Activated naive CD8-positive, alpha-beta T cell treated with anti-CD3 and anti-CD28 coated beads, Interleukin-2, amount 50 U/mL, for 24 hours (primary cell): ENCODE data around the gene SPDEF.

Source experiments
- ATAC-seq: fragments of 150-1000 bp; cut with Tn5 transposase; one replicate; pipeline ENCODE4 v1.10.0; 2021
- DNase-seq: peaks from one replicate; pipeline ENCODE4 v3.0.0; 2021
- H3K27ac Mint-ChIP-seq: one replicate; pipeline ENCODE4 v1.8.0; 2021; ENCODE audit warnings: mild to moderate bottlenecking, mixed read lengths
- H3K27me3 Mint-ChIP-seq: one replicate; pipeline ENCODE4 v1.8.0; 2021; ENCODE audit warnings: mixed read lengths
- H3K36me3 Mint-ChIP-seq: one replicate; pipeline ENCODE4 v1.8.0; 2021; ENCODE audit warnings: low read depth, mixed read lengths
- H3K4me1 Mint-ChIP-seq: one replicate; pipeline ENCODE4 v1.8.0; 2021; ENCODE audit warnings: mixed read lengths
- H3K4me3 Mint-ChIP-seq: one replicate; pipeline ENCODE4 v1.8.0; 2021; ENCODE audit warnings: mild to moderate bottlenecking, moderate library complexity, mixed read lengths
- H3K9me3 Mint-ChIP-seq: one replicate; pipeline ENCODE4 v1.8.0; 2021; ENCODE audit warnings: mixed read lengths

SPDEF gene

GRCh38 chr6:34549026-34549803 is 6.9 kb downstream of the SPDEF start:
- DNase-seq (no peak), ATAC-seq (no peak)
- no peak overlapping the region for H3K4me3 Mint-ChIP-seq
- H3K4me1 Mint-ChIP-seq, result peaks cover 1% of the 10 kb centered on the region
- no peaks in the 10 kb centered on the region for H3K36me3 Mint-ChIP-seq
- no peaks in the 10 kb centered on the region for H3K27me3 Mint-ChIP-seq
- H3K27ac Mint-ChIP-seq, result no peak overlapping the region
- H3K9me3 Mint-ChIP-seq, result no peaks in the 10 kb centered on the region

- no peak overlapping the region for H3K27ac Mint-ChIP-seq
- H3K4me3 Mint-ChIP-seq, result no peak overlapping the region
- H3K27me3 Mint-ChIP-seq, result no peaks in the 10 kb centered on the region
- no peaks in the 10 kb centered on the region for H3K4me1 Mint-ChIP-seq
- H3K36me3 Mint-ChIP-seq, result no peaks in the 10 kb centered on the region
- DNase-seq, result no peak
- no peak for ATAC-seq
- H3K9me3 Mint-ChIP-seq, result no peaks in the 10 kb centered on the region
These were observed 8.2 kb downstream of the SPDEF start for GRCh38 chr6:34547701-34548644.

DNA sequence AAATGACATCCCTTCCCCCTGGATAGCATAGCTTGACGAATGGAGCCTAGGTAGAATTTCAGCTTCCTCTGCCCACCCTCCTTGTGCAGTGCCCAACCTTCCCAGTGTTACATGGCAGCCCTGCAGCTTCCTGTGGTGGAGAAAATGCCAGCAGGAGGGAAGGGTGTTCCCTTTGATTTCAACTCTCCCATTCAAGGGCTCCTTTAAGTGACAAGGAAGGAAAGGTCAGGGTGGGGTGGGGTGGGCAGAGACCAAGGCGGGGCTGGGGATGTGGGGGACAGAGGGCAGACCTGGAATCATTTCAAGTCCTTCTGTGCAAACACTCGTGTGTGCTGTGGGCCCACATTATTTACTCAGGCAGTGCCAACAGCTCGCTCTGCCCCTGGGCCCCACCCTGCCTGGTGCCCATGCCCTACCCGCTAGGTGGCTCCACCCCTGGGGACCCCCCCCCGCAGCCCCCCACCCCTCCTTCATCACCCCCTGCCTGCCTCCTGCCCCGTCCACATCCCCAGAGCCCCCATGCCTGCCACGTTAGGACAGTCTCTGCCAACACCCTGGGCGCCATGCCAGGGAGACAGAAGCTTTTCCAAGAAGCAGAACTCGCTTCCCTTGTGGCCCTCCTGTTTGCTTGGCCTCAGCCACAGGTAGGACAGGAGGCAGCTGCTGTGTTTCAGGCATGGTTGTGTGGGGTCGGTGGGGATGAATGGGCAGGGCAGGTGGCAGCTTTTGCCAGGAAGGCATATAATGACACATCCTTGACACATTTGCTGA is 9.4 kb downstream of the SPDEF start:
- DNase-seq (no peak), ATAC-seq (no peak)
- Mint-ChIP-seq H3K4me3 (no peak overlapping the region), H3K27ac (no peak overlapping the region), H3K27me3 (no peaks in the 10 kb centered on the region), H3K9me3 (no peaks in the 10 kb centered on the region), H3K4me1 (no peaks in the 10 kb centered on the region), H3K36me3 (no peaks in the 10 kb centered on the region)

DNA sequence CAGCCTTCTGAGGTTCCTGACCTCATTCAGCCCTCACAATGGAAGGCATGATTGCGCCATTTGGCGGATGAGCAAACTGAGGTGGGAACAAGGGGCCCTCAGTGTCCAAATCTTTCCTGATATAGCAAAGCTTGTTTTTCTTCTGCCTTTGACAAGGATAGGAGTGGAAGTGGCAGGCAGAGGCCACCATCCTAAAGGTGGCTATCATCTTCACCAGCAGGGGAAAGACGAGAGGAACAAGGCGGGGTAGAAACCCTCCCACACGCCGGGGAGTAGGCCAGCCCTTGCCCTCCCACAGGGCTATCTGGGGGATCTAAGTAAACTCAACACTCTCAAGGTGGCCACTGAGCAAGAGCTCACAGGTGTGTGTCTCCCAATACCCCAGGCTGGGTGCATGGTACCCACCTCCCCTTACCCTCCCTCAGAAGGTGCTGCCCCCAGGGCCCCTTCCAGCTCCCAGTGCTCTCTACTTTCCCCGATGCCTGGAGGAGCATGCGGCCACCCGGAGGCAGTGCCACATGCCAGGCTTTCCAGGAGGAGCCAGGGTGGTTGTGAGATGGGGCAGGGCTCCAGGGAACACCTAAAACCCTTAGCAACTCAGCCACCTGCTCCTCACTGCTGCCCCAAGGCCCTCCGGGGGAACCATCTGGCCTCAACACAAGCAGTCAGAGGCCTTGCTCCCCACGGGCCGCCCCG is 11.2 kb downstream of the SPDEF start:
- ATAC-seq (no peak), DNase-seq (no peak)
- Mint-ChIP-seq H3K27ac (no peak overlapping the region), H3K9me3 (no peaks in the 10 kb centered on the region), H3K4me1 (no peaks in the 10 kb centered on the region), H3K4me3 (no peak overlapping the region), H3K36me3 (no peaks in the 10 kb centered on the region), H3K27me3 (no peaks in the 10 kb centered on the region)

DNA sequence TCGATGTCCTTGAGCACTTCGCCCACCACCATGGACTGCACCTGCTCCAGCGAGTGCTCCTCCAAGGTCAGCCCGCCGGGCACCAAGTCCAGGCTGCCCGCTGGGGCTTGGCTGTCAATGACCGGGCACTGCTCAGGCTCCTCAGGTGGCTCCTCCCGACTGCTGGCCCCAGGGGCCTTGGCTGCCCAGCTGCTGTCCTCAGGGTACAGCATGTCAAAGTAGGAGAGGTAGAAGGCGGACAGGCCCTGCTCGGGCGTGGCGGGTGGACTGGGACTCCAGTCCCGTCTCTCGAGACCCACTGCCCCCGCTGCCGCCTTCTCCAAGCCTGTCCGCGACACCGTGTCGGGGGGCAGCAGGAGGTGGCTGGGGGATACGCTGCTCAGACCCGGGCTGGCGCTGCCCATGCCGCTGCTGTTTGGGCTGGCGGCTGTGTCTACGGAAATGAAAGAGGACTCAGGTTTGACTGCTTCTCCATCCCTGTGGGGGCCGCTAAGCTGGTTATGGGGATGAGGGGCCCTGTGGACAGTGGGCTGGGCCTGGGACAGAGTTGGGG is 12.0 kb downstream of the SPDEF start:
- no peak for DNase-seq
- Mint-ChIP-seq H3K27me3 (no peaks in the 10 kb centered on the region), H3K36me3 (no peaks in the 10 kb centered on the region), H3K27ac (no peak overlapping the region), H3K4me1 (no peaks in the 10 kb centered on the region), H3K9me3 (no peaks in the 10 kb centered on the region), H3K4me3 (no peak overlapping the region)
- ATAC-seq, result no peak

DNA sequence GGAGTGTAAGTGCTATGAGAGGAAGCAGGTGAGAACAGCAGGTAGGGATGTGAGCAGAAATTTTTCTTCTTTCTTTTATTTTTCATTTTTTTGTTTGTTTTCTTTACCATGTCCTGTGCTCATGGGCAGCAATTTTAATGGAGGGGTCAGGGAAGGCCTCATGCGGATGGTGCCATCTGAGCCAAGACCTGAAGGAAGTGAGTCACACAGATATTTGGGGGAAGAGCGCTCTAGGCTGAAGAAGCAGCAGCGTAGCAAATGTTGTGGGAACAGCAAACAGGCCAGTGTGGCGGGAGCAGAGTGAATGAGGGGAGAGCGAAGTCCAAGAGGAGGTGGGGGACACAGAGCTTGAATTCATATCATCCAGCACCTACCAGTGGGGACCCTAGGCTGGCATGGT is 12.7 kb downstream of the SPDEF start:
- Mint-ChIP-seq H3K4me1 (no peaks in the 10 kb centered on the region), H3K9me3 (no peaks in the 10 kb centered on the region), H3K27me3 (no peaks in the 10 kb centered on the region), H3K27ac (no peak overlapping the region), H3K4me3 (no peak overlapping the region), H3K36me3 (no peaks in the 10 kb centered on the region)
- DNase-seq (no peak), ATAC-seq (no peak)

- H3K36me3 Mint-ChIP-seq, result no peaks in the 10 kb centered on the region
- no peaks in the 10 kb centered on the region for H3K4me1 Mint-ChIP-seq
- no peak overlapping the region for H3K27ac Mint-ChIP-seq
These were observed 15.3 kb downstream of the SPDEF start for GRCh38 chr6:34540841-34541240.

DNA sequence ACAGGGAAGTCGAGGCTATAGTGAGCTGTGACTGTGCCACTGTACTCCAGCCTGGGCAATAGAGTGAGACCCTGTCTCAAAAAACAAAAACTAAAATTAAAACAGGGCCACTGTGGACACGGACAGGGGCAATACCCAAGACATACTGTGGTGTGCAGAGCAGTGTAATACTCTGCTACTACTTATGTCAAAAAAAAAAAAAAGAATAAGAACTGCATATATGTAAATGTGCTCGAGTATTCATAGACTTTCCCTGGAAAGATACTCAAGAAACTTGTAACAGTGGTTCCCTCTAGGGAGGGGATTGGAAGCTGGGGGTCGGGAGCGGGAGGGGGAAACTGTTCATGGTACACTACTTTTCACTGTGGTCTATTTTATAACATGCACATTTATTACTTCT is 15.9 kb downstream of the SPDEF start:
- ATAC-seq (no peak), DNase-seq (no peak)
- H3K36me3 Mint-ChIP-seq, result no peaks in the 10 kb centered on the region
- H3K27ac Mint-ChIP-seq, result no peak overlapping the region
- H3K4me1 Mint-ChIP-seq, result no peaks in the 10 kb centered on the region
- no peak overlapping the region for H3K4me3 Mint-ChIP-seq
- H3K9me3 Mint-ChIP-seq, result no peaks in the 10 kb centered on the region
- H3K27me3 Mint-ChIP-seq, result no peaks in the 10 kb centered on the region

More at GRCh38 chr6:34540841-34541240, 15.3 kb downstream of the SPDEF start:
- no peak for DNase-seq
- Mint-ChIP-seq H3K4me3 (no peak overlapping the region), H3K9me3 (no peaks in the 10 kb centered on the region), H3K27me3 (no peaks in the 10 kb centered on the region)
- ATAC-seq, result no peak

DNA sequence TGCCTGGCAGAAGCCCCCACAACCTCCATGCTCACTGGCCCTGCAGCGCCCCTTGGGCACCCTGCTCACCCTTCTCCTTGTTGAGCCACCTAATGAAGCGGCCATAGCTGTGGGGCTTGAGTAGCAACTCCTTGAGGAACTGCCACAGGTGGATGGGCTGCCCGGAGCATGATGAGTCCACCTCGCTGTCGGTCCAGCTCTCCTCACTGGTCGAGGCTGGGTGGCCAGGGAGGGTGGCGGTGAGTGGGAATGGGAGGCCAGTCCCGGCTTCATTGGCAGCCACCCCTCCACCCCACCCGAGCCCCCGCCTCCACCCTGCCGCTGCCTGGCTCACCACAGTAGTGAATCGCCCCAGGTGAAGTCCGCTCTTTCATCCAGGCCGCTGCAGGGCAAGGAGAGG is 16.9 kb downstream of the SPDEF start:
- Mint-ChIP-seq H3K4me1 (no peaks in the 10 kb centered on the region), H3K9me3 (no peaks in the 10 kb centered on the region)

GRCh38 chr6:34538581-34538980 is 17.5 kb downstream of the SPDEF start:
- Mint-ChIP-seq H3K9me3 (no peaks in the 10 kb centered on the region), H3K36me3 (no peaks in the 10 kb centered on the region), H3K4me1 (no peaks in the 10 kb centered on the region), H3K4me3 (no peak overlapping the region), H3K27me3 (no peaks in the 10 kb centered on the region), H3K27ac (no peak overlapping the region)
- DNase-seq, result no peak
- ATAC-seq, result no peak

More for the DNA sequence above, 16.9 kb downstream of the SPDEF start:
- H3K27ac Mint-ChIP-seq, result no peak overlapping the region
- no peak for DNase-seq
- H3K27me3 Mint-ChIP-seq, result no peaks in the 10 kb centered on the region
- H3K4me3 Mint-ChIP-seq, result no peak overlapping the region
- H3K36me3 Mint-ChIP-seq, result no peaks in the 10 kb centered on the region
- no peak for ATAC-seq

GRCh38 chr6:34537922-34538550 is 18.1 kb downstream of the SPDEF start:
- Mint-ChIP-seq H3K27ac (no peak overlapping the region), H3K9me3 (no peaks in the 10 kb centered on the region), H3K27me3 (no peaks in the 10 kb centered on the region), H3K4me3 (no peak overlapping the region), H3K36me3 (no peaks in the 10 kb centered on the region), H3K4me1 (no peaks in the 10 kb centered on the region)
- no peak for DNase-seq
- ATAC-seq, result no peak

- Mint-ChIP-seq H3K36me3 (no peaks in the 10 kb centered on the region), H3K27me3 (no peaks in the 10 kb centered on the region), H3K4me3 (no peak overlapping the region), H3K4me1 (no peaks in the 10 kb centered on the region), H3K27ac (no peak overlapping the region), H3K9me3 (no peaks in the 10 kb centered on the region)
- ATAC-seq, result no peak
- DNase-seq, result no peak
These were observed 18.9 kb downstream of the SPDEF start for GRCh38 chr6:34536959-34537848.
